ENCODE data around the gene ADM5. TPM values are rescaled to one million over a fixed set of nuclear protein-coding genes. Genes with fewer than 3 reads are reported as not detected.

Gene ADM5
- total and polyA plus RNA-seq, 2 experiments from 2014 or later = 2.8 to 5.7 TPM

GRCh38 chr19:49651029-49651819, 38.2 kb upstream of the ADM5 start:
- Histone ChIP-seq H3K36me3 (ENCODE audit: insufficient read depth) (peaks cover 13% of the 10 kb centered on the region), H3K27me3 (ENCODE audit: insufficient read depth) (no peaks in the 10 kb centered on the region), H3K4me1 (ENCODE audit: insufficient read depth) (no peaks in the 10 kb centered on the region), H3K27ac (ENCODE audit: low read depth) (no peak overlapping the region), H3K4me3 (no peak overlapping the region), H2AFZ (no peak overlapping the region), H3F3A (replicated peaks; ENCODE audit: low read depth) (peaks cover 3% of the 10 kb centered on the region; the same call in 1 of the 2 replicates), H3K9me2 (ENCODE audit: insufficient read depth) (no peaks in the 10 kb centered on the region), H3K79me2 (replicated peaks; ENCODE audit: insufficient read depth) (no peaks in the 10 kb centered on the region), H4K20me1 (replicated peaks; ENCODE audit: insufficient read depth) (no peaks in the 10 kb centered on the region; the same call in none of the 2 replicates), H3K4me2 (no peak overlapping the region)
- DNase-seq (ENCODE audit: low spot score) = peak; percentile 34
- Mint-ChIP-seq H3K4me1 (no peaks in the 10 kb centered on the region), H3K36me3 (ENCODE audit: low read depth) (peaks cover 55% of the 10 kb centered on the region), H3K4me3 (no peak overlapping the region), H3K9me3 (no peaks in the 10 kb centered on the region), H3K27ac (no peak overlapping the region), H3K27me3 (ENCODE audit: insufficient read depth, low read depth, poor library complexity) (peaks cover 7% of the 10 kb centered on the region)
- no peak for TF ChIP-seq REST (IDR thresholded peaks at IDR 0.05; ENCODE audit: unreplicated experiment)
- no peak for TF ChIP-seq POLR2AphosphoS5 (IDR thresholded peaks at IDR 0.05; ENCODE audit: low read depth)
- no peak for TF ChIP-seq ZNF114 (CRISPR knock-in tag; IDR thresholded peaks at IDR 0.05)
- TF ChIP-seq CREB1 (CRISPR knock-in tag; IDR thresholded peaks at IDR 0.05; ENCODE audit: low read depth) = no peak
- no peak for TF ChIP-seq NANOG (IDR thresholded peaks at IDR 0.05; ENCODE audit: borderline replicate concordance)
- TF ChIP-seq JUNB (IDR thresholded peaks at IDR 0.05; ENCODE audit: unreplicated experiment) = no peak
- TF ChIP-seq ZNF462 (CRISPR knock-in tag; IDR thresholded peaks at IDR 0.05) = no peak
- TF ChIP-seq ZNF331 (CRISPR knock-in tag; IDR thresholded peaks at IDR 0.05; ENCODE audit: low read depth) = no peak
- TF ChIP-seq STAT1 (IDR thresholded peaks at IDR 0.05; ENCODE audit: unreplicated experiment) = no peak
- no peak for TF ChIP-seq CTCF (conservative IDR thresholded peaks at IDR 0.05; ENCODE audit: low read depth in 2 of 2)
- no peak for TF ChIP-seq EZH2phosphoT487 (IDR thresholded peaks at IDR 0.05; ENCODE audit: unreplicated experiment)
- TF ChIP-seq EZH2 (IDR thresholded peaks at IDR 0.05; ENCODE audit: low read depth, unreplicated experiment) = no peak
- TF ChIP-seq ETS1 (IDR thresholded peaks at IDR 0.05) = no peak
- peak; percentile 33 for ATAC-seq

Measured in GM23338 (cell line).